Stimulated activated CD4-positive, alpha-beta T cell treated with anti-CD3 and anti-CD28 coated beads, TNF-alpha, amount 100 ng/mL, for 4 hours (primary cell): ENCODE results near the gene CACNA1E.

ENCODE experiments used
- DNase-seq, 3 experiments: peaks; one replicate each; pipeline ENCODE4 v3.0.0-alpha.2; 2020; ENCODE audit warnings: low read depth in 3 of 3

Gene CACNA1E

GRCh38 chr1:181483285-181484195, at the start of gene CACNA1E:
Gene CACNA1E (plus strand): TSS chr1:181483517. CDS start chr1:181483745, 228 bp downstream.
- no peak for DNase-seq

- no peak for DNase-seq
Observed at GRCh38 chr1:181433931-181434330, 49.4 kb upstream of the CACNA1E start.

GRCh38 chr1:181438013-181438412, 45.3 kb upstream of the CACNA1E start:
- DNase-seq = no peak

GRCh38 chr1:181440510-181440909, 42.8 kb upstream of the CACNA1E start:
- no peak for DNase-seq

GRCh38 chr1:181442181-181442525, 41.2 kb upstream of the CACNA1E start:
- no peak for DNase-seq

- no peak for DNase-seq
Observed at GRCh38 chr1:181443231-181443853, 40.0 kb upstream of the CACNA1E start.

GRCh38 chr1:181445436-181445835, 37.9 kb upstream of the CACNA1E start:
- DNase-seq = no peak

GRCh38 chr1:181448461-181448860, 34.9 kb upstream of the CACNA1E start:
- DNase-seq = no peak

GRCh38 chr1:181451661-181452230, 31.6 kb upstream of the CACNA1E start:
- no peak for DNase-seq

GRCh38 chr1:181452746-181453145, 30.6 kb upstream of the CACNA1E start:
- no peak for DNase-seq

- DNase-seq = no peak
Observed at GRCh38 chr1:181453541-181454201, 29.6 kb upstream of the CACNA1E start.

- DNase-seq = no peak
Observed at GRCh38 chr1:181456551-181456950, 26.8 kb upstream of the CACNA1E start.

- DNase-seq = no peak
Observed at GRCh38 chr1:181458419-181458818, 24.9 kb upstream of the CACNA1E start.

- no peak for DNase-seq
Observed at GRCh38 chr1:181459067-181459466, 24.2 kb upstream of the CACNA1E start.

- no peak for DNase-seq
Observed at GRCh38 chr1:181469829-181470228, 13.5 kb upstream of the CACNA1E start.

GRCh38 chr1:181475580-181475979, 7.7 kb upstream of the CACNA1E start:
- no peak for DNase-seq

- no peak for DNase-seq
Observed at GRCh38 chr1:181476581-181476980, 6.7 kb upstream of the CACNA1E start.

- no peak for DNase-seq
Observed at GRCh38 chr1:181478306-181478705, 5.0 kb upstream of the CACNA1E start.

- DNase-seq = peak in 1 of 3 experiments; percentile 5
Observed at GRCh38 chr1:181479137-181479745, 4.1 kb upstream of the CACNA1E start.

GRCh38 chr1:181482001-181482430, 1.3 kb upstream of the CACNA1E start:
- no peak for DNase-seq

- peak in 1 of 3 experiments; percentile 9 for DNase-seq
Observed at GRCh38 chr1:181482521-181483284, 614 bp upstream of the CACNA1E start.
